ENCODE results near the gene C16orf54. TPM values are rescaled to one million over a fixed set of nuclear protein-coding genes. Genes with fewer than 3 reads are reported as not detected.

The C16orf54 gene
- total and polyA plus RNA-seq, 10 of the 15 experiments (the other 5 are each of a cell fraction or from before 2014, with no cell fraction given): 2.1 to 13.3 (median 5.4) TPM

- no TSS peak for BruUV-seq (replicated peaks)
- ChIA-PET RAD21 (ENCODE audit: unreplicated experiment) (interaction anchor here (0.9 to 1.6 kb wide), 4 partner anchors 51 to 134 kb away, joined by 3 to 6 read pairs (median 4); partner anchors contain the start of genes KIF22 and SPN), CTCF (interaction anchor here (0.7 to 1.8 kb wide), 10 partner anchors 9 to 134 kb away, joined by 3 to 7 read pairs (median 3); no protein-coding TSS in a partner anchor), POLR2A (interaction anchor here (0.6 to 0.7 kb wide), 2 partner anchors 13 to 133 kb away, joined by 3 to 7 read pairs; no protein-coding TSS in a partner anchor), SMC1A (ENCODE audit: uncharacterized antibody, unreplicated experiment) (interaction anchor here (0.7 to 2.4 kb wide), 6 partner anchors 9 to 38 kb away, joined by 3 to 14 read pairs (median 8); no protein-coding TSS in a partner anchor)
- Histone ChIP-seq H4K20me1 (ENCODE audit: control insufficient read depth, insufficient read depth) (no peaks in the 10 kb centered on the region), H3K4me3 (no peak overlapping the region), H3K36me3 (ENCODE audit: control insufficient read depth in 2 of 2, insufficient read depth in 2 of 2, low read length in 1 of 2) (no peaks in the 10 kb centered on the region), H3K4me2 (ENCODE audit: control insufficient read depth, insufficient read depth) (no peak overlapping the region; the same call in 1 of the 2 replicates), H3K79me2 (ENCODE audit: control insufficient read depth, insufficient read depth, low read length) (no peaks in the 10 kb centered on the region), H2AFZ (ENCODE audit: control insufficient read depth, low read depth, low read length) (no peak overlapping the region), H3K4me1 (ENCODE audit: control insufficient read depth, insufficient read depth, low read length) (peaks cover 7% of the 10 kb centered on the region), H3K9me3 (replicated peaks; ENCODE audit: control insufficient read depth, insufficient read depth, low read length) (no peaks in the 10 kb centered on the region), H3K9ac (ENCODE audit: control insufficient read depth, insufficient read depth, low read length) (no peak overlapping the region), H3K27me3 (replicated peaks in 1 of 2; ENCODE audit: control insufficient read depth in 2 of 2, insufficient read depth in 2 of 2, low read length in 1 of 2) (no peaks in the 10 kb centered on the region; a peak in 1 of 4 replicates), H3K27ac (ENCODE audit: control insufficient read depth, insufficient read depth) (no peak overlapping the region)
- no peak for TF ChIP-seq IRF3 (IDR thresholded peaks at IDR 0.05)
- no peak for TF ChIP-seq BHLHE40 (IDR thresholded peaks at IDR 0.05; ENCODE audit: borderline replicate concordance in 1 of 2, low read depth in 2 of 2, low read length in 1 of 2)
- TF ChIP-seq ZNF622 (IDR thresholded peaks at IDR 0.05): no peak
- no peak for TF ChIP-seq LARP7 (IDR thresholded peaks at IDR 0.05)
- TF ChIP-seq SIN3A (IDR thresholded peaks at IDR 0.05; ENCODE audit: low read depth, low read length): no peak
- TF ChIP-seq JUNB (IDR thresholded peaks at IDR 0.05): peak; percentile 18; the same call in 1 of the 2 replicates
- no peak for TF ChIP-seq PKNOX1 (IDR thresholded peaks at IDR 0.05)
- no peak for TF ChIP-seq YBX1 (IDR thresholded peaks at IDR 0.05)
- TF ChIP-seq ATF3 (IDR thresholded peaks at IDR 0.05; ENCODE audit: borderline replicate concordance, extremely low read depth, low read depth, low read length): no peak
- 18% methylated on average over 2 of the region's 2 CpGs for WGBS (ENCODE audit: insufficient coverage, insufficient replicate concordance, low lambda C conversion rate, missing lambda C conversion rate)
- in situ Hi-C loops (cut with MboI) (no loop called here), intact Hi-C loops (cut with micrococcal nuclease; ENCODE audit: unreplicated experiment) (no loop called here)
- no peak for DNase-seq (ENCODE audit: low read depth, low spot score)
- ATAC-seq: peak; percentile 58
- FAIRE-seq: no peak
Observed at GRCh38 chr16:29714396-29714795, 31.4 kb downstream of the C16orf54 start.

All from GM12878 (cell line).